ENCODE measurements around the gene EFHC1.
"Not testable (repeated sequence)": the region's sequence is repeated elsewhere in the genome, so short reads cannot be mapped to it uniquely, and the experiment has no call there.

EFHC1 gene

DNA sequence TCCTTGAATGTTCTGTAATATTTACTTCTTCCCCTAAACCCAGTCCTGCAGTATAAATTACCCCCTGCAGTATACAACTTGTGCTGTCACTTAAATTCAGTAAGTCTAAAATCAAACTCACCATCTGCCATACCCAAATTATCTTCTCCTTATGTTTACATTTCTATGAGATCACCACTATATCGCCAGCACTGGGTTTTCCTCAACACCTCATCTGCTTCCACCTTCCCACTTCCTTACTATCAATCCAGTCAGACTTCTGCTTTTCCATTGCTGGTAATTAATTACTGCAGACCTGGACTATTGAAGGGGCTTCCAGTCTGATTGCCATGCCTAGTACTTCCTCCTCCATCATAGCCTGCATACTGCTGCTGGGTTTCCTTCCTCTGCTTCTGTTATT lies 15.2 kb downstream of the EFHC1 start:
- no peak overlapping the region for H3K4me3 ChIP-seq (ENCODE audit: low read length)
- TF ChIP-seq, protein P1, sequence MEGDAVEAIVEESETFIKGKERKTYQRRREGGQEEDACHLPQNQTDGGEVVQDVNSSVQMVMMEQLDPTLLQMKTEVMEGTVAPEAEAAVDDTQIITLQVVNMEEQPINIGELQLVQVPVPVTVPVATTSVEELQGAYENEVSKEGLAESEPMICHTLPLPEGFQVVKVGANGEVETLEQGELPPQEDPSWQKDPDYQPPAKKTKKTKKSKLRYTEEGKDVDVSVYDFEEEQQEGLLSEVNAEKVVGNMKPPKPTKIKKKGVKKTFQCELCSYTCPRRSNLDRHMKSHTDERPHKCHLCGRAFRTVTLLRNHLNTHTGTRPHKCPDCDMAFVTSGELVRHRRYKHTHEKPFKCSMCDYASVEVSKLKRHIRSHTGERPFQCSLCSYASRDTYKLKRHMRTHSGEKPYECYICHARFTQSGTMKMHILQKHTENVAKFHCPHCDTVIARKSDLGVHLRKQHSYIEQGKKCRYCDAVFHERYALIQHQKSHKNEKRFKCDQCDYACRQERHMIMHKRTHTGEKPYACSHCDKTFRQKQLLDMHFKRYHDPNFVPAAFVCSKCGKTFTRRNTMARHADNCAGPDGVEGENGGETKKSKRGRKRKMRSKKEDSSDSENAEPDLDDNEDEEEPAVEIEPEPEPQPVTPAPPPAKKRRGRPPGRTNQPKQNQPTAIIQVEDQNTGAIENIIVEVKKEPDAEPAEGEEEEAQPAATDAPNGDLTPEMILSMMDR (conservative IDR thresholded peaks at IDR 0.05; ENCODE audit: low read depth, low read length) = no peak
- DNase-seq (ENCODE audit: low read depth) = no peak

DNA sequence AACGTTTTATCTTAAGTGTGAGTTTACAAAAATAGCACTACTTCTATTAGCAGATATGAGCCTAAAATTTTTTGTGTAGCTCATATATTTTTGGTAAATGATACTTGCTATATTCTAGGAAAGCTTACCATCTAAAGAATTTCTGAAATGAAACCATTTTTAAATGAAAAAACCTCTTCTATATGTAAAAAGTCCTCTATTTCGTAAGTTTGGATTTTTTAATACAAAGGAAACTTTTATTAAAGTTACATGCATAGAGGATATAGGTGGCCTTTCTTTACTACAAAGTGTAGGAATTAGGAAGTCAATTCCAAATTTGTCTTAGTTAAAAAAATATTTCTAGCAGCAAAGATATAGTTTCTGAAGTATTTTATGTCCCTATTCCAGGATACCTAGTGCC lies 18.8 kb downstream of the EFHC1 start:
- TF ChIP-seq, protein P1 (conservative IDR thresholded peaks at IDR 0.05; ENCODE audit: low read depth, low read length) = no peak
- no peak for DNase-seq (ENCODE audit: low read depth)
- H3K4me3 ChIP-seq (ENCODE audit: low read length) = no peak overlapping the region

DNA sequence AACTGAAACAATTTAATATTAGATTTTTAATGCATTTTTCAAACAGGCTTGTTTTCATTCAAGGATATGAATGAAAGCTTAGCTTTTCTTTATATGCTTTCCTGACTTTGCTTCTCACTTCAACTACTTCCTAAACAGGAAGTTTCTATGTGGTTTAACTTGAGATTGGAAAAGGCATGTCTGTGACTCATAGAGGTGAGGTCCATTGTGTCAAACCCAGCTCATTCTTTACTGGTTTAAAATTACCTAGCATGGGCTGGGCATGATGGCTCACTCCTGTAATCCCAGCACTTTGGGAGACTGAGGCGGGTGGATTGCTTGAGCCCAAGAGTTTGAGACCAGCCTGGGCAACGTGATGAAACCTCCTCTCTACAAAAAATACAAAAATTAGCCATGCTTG lies 34.4 kb downstream of the EFHC1 start:
- no peak overlapping the region for H3K4me3 ChIP-seq (ENCODE audit: low read length)
- TF ChIP-seq, protein P1 (conservative IDR thresholded peaks at IDR 0.05; ENCODE audit: low read depth, low read length) = no peak
- DNase-seq (ENCODE audit: low read depth) = peak; percentile 66

DNA sequence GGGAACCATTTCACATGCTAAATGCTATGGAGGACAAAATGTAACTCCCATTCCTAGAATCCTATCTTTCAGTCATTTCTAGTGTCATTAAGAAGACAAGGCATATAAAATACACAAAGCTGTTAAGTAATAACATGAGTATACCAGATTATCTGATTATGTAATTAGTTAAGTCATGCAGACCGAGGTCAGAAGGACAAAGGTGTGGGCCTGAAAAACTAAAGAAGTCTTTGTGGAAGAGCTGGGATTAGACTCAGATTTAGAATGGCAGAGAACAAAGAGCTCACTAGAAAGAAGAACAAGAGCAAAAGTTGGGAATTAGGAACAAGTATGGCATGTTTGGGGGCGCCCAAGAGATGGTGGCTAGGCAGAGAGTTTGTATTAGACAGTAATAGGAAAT lies 37.0 kb downstream of the EFHC1 start:
- H3K4me3 ChIP-seq (ENCODE audit: low read length) = no peak overlapping the region
- DNase-seq (ENCODE audit: low read depth) = peak; percentile 81
- TF ChIP-seq, protein P1 (conservative IDR thresholded peaks at IDR 0.05; ENCODE audit: low read depth, low read length) = peak; percentile 8

DNA sequence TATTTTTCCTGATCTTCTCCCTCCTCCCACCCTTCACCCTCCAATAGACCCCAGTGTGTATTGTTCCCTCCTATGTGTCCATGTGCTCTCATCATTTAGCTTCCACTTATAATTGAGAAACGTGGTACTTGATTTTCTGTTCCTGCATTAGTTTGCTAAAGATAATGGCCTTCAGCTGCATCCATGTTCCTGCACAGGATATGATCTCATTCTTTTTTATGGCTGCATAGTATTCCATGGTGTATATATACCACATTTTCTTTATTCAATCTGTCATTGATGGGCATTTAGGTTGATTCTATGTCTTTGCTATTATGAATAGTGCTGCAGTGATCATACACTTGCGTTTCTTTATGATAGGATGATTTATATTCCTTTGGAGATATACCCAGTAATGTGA lies 41.1 kb downstream of the EFHC1 start:
- H3K4me3 ChIP-seq (ENCODE audit: low read length); DNase-seq (ENCODE audit: low read depth): not testable (repeated sequence)

DNA sequence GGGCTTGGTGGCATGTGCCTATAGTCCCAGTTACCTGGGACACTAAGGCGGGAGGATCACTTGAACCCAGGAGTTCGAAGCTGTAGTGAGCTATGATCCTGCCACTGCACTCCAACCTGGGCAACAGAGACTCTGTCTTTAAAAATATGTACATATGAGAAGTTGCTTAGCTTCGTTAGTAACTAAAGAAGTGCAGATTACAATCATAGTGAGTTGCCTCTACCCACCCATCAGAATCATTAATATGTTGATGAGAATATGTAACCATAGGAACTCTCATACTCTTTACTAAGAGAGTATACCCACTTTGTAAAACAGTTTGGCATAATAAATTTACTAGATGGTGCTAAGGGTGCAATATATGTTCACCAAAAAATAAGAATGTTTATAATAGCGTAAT lies 54.0 kb downstream of the EFHC1 start:
- no peak for DNase-seq (ENCODE audit: low read depth)
- H3K4me3 ChIP-seq (ENCODE audit: low read length) = no peak overlapping the region
- TF ChIP-seq, protein P1 (conservative IDR thresholded peaks at IDR 0.05; ENCODE audit: low read depth, low read length) = no peak

DNA sequence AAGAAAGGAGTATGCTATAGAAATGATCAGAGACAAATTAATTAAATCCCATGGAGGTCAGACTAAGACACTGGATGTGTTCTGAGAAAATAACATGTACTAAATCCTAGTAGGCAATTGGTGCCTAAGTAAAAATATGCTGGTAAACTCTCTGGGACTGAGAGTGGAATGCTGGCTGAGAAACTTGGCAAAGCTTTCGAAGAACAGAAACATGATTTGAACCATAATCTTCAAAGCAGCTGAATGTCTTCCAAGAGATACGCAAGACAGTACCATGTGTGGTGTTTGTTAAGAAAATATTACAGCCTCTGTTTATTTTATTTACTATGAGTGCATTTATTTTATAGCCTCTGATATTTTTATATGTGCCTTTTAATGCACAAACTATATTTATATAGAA lies 55.2 kb downstream of the EFHC1 start:
- TF ChIP-seq, protein P1 (conservative IDR thresholded peaks at IDR 0.05; ENCODE audit: low read depth, low read length) = no peak
- DNase-seq (ENCODE audit: low read depth) = no peak
- no peak overlapping the region for H3K4me3 ChIP-seq (ENCODE audit: low read length)

All from retinal pigment epithelial cell (primary cell).